SU-DHL-6 (cell line): ENCODE results near the gene NASP.

Experiments
- CTCF ChIP-seq: fragments of 200-600 bp; sonication (generic); IDR thresholded peaks from one replicate; pipeline ENCODE4 v1.5.1; 2017; ENCODE audit warnings: antibody characterized with exemption, mild to moderate bottlenecking, low read length, moderate library complexity; ENCODE audit not compliant: insufficient read depth, poor library complexity, severe bottlenecking
- EZH2phosphoT487 ChIP-seq: fragments of 200-600 bp; sonication (generic), shearing (Covaris generic); conservative IDR thresholded peaks from 2 replicates; pipeline ENCODE4 v1.6.1; 2018; ENCODE audit warnings: mild to moderate bottlenecking, antibody characterized with exemption, low read length, moderate library complexity, mixed read lengths

GRCh38 chr1:45630429-45630828, 46.6 kb downstream of the NASP start:
- TF ChIP-seq CTCF = no peak
- no peak for TF ChIP-seq EZH2phosphoT487
